HG03565 (cell line): Measurements from ENCODE around the gene MTM1.

Experiments used
- ATAC-seq: cut with Tn5 transposase; IDR thresholded peaks from one replicate; pipeline ENCODE4 v1.9.1; 2021; ENCODE audit warnings: mild to moderate bottlenecking, moderate library complexity; ENCODE audit not compliant: unreplicated experiment

The MTM1 gene

GRCh38 chrX:150599226-150599625 is 30.8 kb downstream of the MTM1 start:
- ATAC-seq = no peak

GRCh38 chrX:150602296-150602695 is 33.9 kb downstream of the MTM1 start:
- ATAC-seq = no peak

- ATAC-seq = no peak
Observed at GRCh38 chrX:150602743-150603142, 34.3 kb downstream of the MTM1 start.

GRCh38 chrX:150605603-150606002 is 37.2 kb downstream of the MTM1 start:
- ATAC-seq = no peak

- ATAC-seq = no peak
Observed at GRCh38 chrX:150607201-150607600, 38.8 kb downstream of the MTM1 start.

GRCh38 chrX:150610043-150610442 is 41.6 kb downstream of the MTM1 start:
- no peak for ATAC-seq

GRCh38 chrX:150610446-150610845 is 42.0 kb downstream of the MTM1 start:
- no peak for ATAC-seq

- no peak for ATAC-seq
Observed at GRCh38 chrX:150615356-150615755, 46.9 kb downstream of the MTM1 start.

- no peak for ATAC-seq
Observed at GRCh38 chrX:150616179-150616862, 47.9 kb downstream of the MTM1 start.

GRCh38 chrX:150616863-150617198 is 48.4 kb downstream of the MTM1 start:
- ATAC-seq = no peak

- ATAC-seq = no peak
Observed at GRCh38 chrX:150621652-150622051, 53.2 kb downstream of the MTM1 start.

- ATAC-seq = no peak
Observed at GRCh38 chrX:150623583-150623982, 55.2 kb downstream of the MTM1 start.

GRCh38 chrX:150625097-150625496 is 56.7 kb downstream of the MTM1 start:
- no peak for ATAC-seq

GRCh38 chrX:150625875-150626274 is 57.5 kb downstream of the MTM1 start:
- ATAC-seq = no peak

- ATAC-seq = no peak
Observed at GRCh38 chrX:150627957-150628356, 59.5 kb downstream of the MTM1 start.

- ATAC-seq = peak; percentile 94
Observed at GRCh38 chrX:150635952-150636351, 67.5 kb downstream of the MTM1 start.

- ATAC-seq = no peak
Observed at GRCh38 chrX:150642423-150642822, 74.0 kb downstream of the MTM1 start.

- ATAC-seq = no peak
Observed at GRCh38 chrX:150643271-150643670, 74.8 kb downstream of the MTM1 start.

- ATAC-seq = no peak
Observed at GRCh38 chrX:150643958-150644357, 75.5 kb downstream of the MTM1 start.

GRCh38 chrX:150644422-150644821 is 76.0 kb downstream of the MTM1 start:
- ATAC-seq = no peak

- ATAC-seq = no peak
Observed at GRCh38 chrX:150647331-150647730, 78.9 kb downstream of the MTM1 start.

GRCh38 chrX:150648296-150648940 is 80.0 kb downstream of the MTM1 start:
- no peak for ATAC-seq
